DMS79 treated with DMSO at 0.1 percent for 48 hours (cell line): ENCODE data around the gene STEAP4.
A peak's percentile ranks its signal among the peaks of the same experiment; 100 is the strongest.
"Not testable (repeated sequence)": the region's sequence is repeated elsewhere in the genome, so short reads cannot be mapped to it uniquely, and the experiment has no call there.

Experiments used
- DNase-seq: peaks from one replicate; lab custom pipeline; 2025; lab: John Stamatoyannopoulos, UW

STEAP4 gene

DNA sequence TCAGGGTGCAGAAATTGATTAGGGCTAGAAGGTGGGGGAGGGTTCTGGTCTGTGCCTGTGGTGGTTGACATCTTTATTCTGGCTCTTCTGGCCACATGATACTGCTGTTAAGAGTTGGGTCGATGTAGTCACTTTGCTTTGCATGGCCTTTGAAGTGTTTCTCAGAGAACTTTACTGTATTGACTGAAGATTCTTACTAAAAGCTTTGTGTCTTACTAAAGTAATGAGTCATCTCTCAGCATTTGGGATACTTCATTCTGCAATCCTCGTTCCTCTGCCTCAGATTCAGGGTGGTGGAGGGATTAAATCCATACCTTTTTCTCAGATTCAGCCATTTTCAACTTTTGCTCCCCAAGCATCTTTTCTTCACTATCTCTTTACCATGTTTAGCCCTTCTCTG, 38.6 kb downstream of the STEAP4 start:
- no peak for DNase-seq

DNA sequence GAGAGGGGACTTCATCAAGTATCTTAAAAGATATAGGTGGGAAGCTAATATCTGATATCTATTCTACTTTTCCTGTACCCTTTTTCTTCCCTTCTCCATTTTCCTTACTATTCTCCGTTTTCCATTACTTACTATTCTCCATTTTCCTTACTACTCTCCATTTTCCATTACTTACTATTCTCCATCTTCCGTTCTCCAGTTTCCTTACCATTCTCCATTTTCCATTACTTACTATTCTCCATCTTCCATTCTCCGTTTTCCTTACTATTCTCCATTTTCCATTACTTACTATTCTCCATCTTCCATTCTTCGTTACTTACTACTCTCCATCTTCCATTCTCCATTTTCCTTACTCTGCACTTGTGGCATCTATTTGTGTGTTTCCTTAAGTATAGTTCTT, 39.3 kb downstream of the STEAP4 start:
- DNase-seq, result no peak

GRCh38 chr7:88264987-88265386, 41.7 kb downstream of the STEAP4 start:
- DNase-seq, result not testable (repeated sequence)

GRCh38 chr7:88262562-88262961, 44.1 kb downstream of the STEAP4 start:
- no peak for DNase-seq

DNA sequence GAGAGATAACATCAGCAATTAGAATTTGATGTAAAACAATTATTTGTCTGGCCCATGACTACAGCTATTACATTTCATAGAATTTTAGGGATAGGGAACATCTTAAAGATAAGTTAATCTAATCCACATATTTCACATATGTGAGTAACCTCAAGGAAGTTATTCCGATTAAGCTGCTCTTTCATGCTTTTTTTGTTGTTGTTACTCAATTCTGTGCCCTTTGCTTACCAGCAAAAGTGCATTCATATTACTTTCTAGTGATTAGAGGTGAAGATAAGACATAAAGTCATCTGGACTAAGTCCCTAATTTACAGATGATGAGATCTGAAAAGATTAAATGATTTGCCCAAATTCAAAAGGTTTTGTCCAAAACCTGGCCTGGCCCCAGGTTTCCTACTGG, 46.0 kb downstream of the STEAP4 start:
- no peak for DNase-seq

- no peak for DNase-seq
These were observed 46.9 kb downstream of the STEAP4 start for GRCh38 chr7:88259656-88260380.

- DNase-seq, result not testable (repeated sequence)
These were observed 48.4 kb downstream of the STEAP4 start for GRCh38 chr7:88258296-88258695.

DNA sequence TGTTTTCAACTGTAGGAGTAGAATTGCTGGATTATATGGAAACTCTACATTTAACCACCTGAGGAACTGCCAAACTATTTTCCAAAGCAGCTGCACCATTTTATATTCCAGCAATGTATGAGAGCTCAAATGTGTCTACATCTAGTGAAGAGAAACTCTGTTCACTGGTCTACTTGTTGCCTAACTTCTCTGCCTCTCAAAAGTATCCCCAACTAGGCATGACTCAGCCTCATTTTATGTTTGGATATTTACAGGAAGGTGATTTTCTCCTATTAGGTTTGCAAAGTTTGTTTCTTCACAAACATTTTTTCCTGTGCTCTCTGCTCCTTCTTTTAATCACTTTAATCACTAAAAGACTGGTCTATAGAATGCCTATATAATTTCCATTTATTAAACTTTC, 49.8 kb downstream of the STEAP4 start:
- DNase-seq, result no peak

DNA sequence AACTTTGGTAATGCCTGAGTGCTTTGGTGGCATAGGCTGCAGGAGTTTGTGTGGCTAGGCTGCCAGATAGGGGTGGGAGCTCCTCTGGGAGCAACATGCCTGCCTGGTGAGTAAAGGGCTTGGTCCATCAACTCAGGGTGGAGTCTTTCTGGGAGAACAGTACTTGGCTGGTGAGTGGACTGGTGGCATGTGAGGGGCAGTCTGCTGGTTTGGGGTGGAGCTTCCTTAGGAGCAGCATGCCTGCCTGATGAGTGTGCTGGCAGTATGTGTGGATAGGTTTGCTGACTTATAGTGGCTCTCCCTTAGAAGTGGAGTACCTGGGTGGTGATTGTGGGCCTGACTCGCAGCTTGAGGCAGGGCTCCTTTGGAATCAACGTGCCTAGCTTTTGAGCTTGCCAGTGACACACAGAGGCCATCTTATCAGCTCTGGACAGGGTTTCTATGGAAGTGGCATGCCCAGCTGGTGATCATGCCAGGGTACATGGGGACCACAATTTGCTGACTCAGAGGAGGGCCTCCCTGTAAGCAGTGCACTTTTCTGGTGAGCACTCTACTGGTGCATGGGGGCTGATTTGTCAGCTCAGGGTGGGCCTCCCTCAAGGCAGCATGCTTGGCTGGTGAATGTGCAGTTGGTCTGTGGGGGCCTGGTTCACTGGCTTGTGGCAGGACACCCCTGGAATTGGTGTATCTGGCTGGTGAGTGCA, 51.8 kb downstream of the STEAP4 start:
- no peak for DNase-seq

- DNase-seq, result no peak
These were observed 53.1 kb downstream of the STEAP4 start for GRCh38 chr7:88253640-88254039.

- no peak for DNase-seq
These were observed 62.4 kb downstream of the STEAP4 start for GRCh38 chr7:88244258-88244657.

GRCh38 chr7:88243345-88243909, 63.3 kb downstream of the STEAP4 start:
- DNase-seq, result peak; percentile 41

DNA sequence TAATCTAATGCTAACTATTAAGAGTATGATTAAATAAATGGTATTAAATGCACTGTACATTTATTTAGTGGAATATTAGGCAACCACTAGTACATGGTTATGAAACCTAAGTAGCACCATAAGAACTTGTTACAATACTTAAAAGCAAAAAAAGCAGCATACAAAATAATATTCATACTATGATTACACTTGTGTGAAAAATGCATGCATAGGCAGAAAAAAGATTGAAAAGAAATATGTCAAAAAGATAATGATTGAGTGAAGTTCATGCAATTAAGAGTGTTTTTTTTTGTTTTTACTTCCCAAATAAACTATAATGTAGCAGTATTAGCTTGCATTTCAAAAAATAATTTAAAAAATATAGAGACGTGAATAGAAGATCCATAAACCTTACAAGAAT, 66.8 kb downstream of the STEAP4 start:
- no peak for DNase-seq

DNA sequence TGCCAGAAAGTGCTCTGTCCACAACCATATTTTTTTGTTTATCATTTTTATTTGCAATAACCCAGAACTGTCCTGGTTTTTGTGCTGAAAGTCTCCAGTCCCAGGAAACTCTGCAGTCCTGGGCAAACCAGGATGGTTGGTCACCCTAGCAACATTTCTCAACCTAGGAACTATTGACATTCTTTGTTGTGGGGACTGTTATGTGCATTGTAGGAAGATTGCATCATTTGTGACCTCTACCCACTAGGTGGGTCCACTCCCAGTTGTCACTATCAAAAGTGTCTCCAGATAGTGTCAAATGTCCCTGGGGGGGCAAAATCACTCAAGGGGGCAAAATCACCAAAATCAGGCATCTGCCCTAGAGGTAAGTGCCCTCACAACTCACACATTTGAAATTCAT, 72.9 kb downstream of the STEAP4 start:
- DNase-seq, result no peak

GRCh38 chr7:88230646-88231045, 76.0 kb downstream of the STEAP4 start:
- DNase-seq, result no peak

GRCh38 chr7:88229302-88229995, 77.2 kb downstream of the STEAP4 start:
- peak; percentile 36 for DNase-seq

DNA sequence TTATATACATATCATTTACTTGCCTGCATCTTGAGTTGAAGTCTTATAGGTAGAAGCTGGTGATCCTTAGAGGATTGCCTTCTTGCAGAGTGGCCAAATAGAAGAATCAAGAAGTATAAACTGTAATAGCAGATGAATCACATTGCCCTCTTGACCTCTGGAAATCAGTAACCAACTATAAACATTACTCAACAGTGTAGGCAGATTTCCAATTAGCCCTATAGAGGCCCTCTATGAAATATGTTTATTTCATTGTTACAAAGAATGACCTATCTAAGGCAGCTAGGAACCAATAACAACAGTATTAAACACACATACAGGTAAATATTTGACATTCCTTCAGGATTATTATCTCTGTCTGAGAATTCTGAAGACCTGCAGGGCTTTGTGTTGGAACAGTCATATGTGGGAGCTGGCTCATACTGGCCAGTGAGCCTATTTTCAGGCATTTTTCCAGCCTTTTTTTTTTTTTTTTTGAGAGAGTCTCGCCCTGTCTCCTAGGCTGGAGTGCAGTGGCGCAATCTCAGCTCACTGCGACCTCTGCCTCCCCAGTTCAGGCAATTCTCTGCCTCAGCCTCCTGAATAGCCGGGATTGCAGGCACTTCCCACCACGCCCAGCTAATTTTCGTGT, 79.7 kb downstream of the STEAP4 start:
- no peak for DNase-seq

GRCh38 chr7:88226201-88226600, 80.5 kb downstream of the STEAP4 start:
- DNase-seq, result no peak

DNA sequence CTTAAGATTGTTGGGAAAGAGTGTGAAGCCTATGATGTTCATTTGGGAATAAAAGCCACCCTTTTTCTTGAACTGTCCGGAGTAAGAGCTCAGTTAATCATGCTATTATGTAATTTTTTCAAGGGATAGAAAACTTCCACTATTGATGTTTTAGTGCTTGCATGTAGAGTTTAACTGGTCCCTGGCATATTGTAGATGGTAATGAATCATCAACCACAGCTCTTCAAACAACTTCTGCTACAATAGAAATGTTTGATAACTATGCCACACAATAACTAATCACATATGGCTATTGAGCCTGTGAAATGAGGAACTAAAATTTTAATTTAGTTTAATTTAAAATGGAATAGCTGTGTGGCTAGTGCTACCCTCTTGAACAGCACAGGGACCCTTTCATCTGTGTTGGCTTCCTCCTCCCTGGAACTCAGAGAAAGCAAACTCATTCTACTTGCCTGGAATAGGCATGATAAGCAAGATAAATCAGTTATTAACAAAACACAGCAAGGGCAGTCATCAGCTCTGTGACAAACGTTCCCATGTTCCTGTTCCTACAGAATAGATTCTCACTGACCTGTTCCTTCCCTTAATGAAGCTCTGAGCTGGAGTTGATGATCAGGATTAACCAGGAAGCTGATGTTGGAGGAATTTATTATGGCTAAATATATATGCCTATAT, 82.0 kb downstream of the STEAP4 start:
- DNase-seq, result no peak

DNA sequence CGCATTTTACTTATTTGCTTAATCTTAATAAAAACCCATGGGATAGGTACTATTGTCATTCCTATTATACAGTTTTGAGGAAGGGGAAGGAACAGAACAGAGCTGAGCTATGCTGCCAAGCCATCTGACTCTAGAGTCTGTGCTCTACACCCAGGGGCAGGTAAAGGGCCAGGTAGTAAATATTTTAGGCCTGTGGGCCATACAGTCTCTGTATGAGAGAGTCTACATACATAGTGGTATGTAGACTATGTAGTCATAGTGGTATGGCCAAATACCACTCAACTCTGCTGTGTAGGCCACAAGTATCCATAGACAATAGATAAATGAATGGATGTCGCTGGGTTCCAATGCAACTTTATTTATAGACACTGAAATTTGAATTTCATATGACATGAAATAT, 83.4 kb downstream of the STEAP4 start:
- DNase-seq, result no peak
